ENCODE data around the gene LOXL3.

The LOXL3 gene

DNA sequence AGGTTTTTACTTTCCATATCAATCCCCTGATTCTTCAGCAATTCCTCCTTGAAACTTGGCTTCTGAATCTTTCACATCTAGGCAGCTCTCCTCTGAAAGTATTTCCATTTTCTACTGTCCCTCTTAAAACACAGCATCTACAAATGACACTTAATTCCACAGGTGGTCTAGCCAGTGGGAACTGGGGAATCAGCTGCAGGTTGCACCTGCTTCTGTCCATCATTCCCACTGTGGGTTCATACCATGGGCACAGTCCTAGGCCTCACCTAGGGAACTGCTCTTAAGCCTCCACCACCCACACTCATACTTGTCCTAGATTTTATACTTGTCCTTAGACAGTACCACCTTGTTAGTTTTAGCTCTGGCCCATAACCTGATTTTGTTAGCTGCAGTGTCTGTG, 2.2 kb downstream of the LOXL3 start:
- DNase-seq = no peak

DNA sequence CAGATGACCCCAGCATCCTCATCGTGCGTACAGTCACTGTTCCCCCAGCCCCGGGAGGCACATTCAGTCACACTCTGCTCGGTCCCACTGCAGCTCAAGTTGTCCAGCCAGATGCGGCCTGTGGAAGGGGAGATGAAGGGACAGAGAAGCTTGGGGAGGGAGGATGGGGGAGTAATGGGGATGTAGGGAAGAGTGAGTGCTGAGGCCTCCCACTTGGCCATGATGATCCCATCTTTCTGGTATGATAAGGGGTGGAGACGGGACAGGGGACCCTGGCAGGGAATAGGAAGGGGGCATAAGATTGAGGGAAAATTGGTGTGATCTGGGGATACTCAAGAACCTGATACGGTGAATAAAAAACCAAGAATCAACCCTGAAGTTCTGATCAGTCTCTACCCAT, 3.5 kb downstream of the LOXL3 start:
- no peak for DNase-seq

DNA sequence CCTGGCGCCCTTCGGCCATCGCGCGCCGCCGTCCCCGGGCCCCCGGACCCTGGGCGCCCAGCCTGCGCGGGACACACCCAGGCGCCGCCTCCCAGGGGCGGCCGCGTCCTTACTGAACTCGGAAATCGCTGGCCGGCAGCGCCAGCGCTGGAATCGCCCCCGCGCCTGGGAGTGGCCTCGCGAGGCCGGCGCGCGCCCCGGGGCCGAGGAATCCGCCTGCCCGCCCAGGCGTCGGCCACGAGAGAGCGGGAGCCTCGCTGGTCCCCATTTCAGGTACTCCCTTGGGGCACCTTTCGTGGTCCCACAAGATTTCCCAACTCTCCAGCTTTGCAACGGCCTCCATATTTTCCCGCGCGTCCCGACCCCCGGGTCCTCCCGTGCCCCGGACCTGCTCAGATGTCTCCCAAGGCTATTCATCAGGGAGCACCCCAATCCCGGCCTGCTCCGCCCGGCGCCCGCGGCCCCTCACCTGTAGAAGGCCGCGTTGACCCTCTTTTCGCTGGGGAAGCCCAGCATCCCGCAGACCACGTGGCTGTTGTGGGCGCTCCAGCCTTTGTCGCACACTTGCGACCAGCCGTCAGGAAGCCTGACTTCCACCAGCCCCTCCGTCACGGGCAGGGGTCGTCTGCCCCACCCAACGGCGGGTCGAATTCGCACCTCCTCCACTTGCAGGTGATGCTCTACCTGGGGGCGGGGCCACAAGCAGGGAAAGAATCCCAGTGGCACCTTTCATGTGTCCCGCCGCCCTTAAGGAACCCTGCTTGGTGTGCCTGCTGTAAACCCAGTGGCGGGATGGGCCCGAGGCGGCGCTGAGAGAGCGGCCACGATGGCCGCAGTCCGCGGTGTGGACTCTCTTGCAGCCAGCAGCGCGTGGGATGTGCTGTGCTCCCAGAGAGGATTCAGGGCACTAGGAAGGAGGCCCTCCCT, 4.6 kb downstream of the LOXL3 start:
- DNase-seq = peak; percentile 82

GRCh38 chr2:74548285-74548899, 5.3 kb downstream of the LOXL3 start:
- DNase-seq = peak; percentile 82

- DNase-seq = no peak
Observed at GRCh38 chr2:74546004-74546403, 7.7 kb downstream of the LOXL3 start.

DNA sequence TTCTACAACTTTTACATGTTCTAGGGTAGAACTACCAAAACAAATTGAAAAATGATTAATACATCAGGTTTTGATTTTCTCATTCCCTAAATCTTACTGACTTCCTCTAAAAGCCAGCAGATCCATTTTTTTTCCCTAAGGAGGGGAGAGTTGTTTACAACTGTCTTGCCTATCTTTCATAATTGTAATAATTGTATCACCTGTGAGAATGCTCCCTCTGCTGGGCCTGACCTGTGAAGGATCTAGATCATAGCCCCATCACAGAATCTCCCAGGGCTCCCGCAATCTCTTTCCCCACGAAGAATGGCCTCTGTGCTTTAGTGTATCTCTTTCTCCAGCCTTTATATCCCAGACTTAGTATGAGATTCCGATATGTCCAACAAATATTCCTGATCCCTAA, 9.1 kb downstream of the LOXL3 start:
- peak; percentile 23 for DNase-seq

- DNase-seq = no peak
Observed at GRCh38 chr2:74542978-74543377, 10.8 kb downstream of the LOXL3 start.

DNA sequence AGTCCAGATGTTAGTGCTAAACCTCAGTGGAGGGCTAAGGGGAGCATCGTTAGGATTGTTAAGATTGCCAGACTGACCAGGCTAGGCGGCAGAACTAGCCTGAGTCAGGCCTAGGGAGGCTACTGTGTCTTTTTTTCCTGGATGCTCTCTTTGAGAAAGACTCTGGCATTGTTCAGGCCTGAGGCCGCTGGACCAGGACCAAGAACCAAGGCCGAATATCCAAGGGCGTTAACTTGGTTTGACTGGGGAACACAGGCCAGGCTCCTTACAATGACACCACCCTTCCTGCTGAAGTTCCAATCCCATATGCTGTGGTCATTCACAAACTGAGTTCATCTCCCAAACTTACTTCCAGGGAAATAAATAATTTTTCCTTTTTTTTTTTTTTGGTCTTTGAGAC, 13.5 kb downstream of the LOXL3 start:
- no peak for DNase-seq

DNA sequence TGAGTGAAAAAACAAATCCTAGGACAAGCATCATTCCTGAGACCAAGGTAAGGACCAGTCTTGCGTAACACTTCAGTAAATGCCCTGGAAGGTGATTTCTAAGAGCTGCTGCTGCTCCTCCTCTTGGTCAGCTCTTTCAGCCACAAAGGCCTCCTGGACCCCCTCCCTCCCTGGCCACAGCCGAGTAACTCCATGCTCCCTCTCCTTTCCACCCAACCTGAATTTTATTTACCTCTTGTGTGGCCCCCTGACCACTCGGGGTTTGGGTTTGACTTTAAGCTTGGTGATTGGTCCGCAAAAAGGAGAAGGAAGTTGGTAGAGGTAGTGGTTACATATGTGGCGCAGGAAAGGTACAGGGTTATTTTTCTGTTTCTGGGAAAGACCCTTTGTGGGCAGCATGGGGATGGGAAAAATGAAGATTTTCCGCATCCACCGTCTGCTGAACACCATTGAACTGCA, 14.8 kb downstream of the LOXL3 start:
- DNase-seq = no peak

- no peak for DNase-seq
Observed at GRCh38 chr2:74537140-74537539, 16.6 kb downstream of the LOXL3 start.

DNA sequence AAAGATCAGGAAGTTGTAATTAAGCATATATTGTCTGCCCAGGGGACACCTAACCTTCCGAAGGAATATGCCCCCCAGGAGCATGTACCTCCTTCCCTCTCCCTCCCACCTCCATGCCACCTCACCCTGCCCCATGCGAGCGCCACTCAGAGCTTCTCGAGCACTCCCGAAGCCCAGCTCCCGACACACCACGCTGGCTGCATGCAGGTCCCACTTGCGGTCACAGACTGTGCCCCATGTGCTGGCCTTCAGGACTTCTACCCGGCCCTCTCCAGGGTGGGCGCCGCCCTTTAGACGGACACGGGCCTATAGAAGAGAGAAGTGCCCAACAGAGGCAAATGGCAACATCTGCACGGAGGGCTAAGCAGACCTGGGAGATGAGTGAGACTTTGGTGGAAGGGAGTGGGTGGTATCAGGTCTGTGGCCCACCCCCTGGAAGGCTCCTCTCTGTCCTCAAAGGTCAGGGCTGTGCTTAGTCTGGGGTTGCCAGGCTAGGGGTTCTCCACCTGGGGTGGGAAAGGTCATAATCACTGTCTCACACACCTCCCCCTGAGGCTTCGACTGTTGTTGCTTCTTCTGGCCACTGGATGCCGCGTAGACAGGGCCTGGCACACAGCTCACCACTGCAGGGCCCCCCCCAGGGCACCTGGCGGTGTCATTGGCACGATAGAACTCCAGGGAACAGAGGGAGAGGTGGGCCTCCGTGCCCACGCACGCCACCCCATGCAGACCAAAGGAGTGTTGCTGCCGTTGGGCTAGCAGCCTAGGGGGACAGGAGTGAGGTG, 17.4 kb downstream of the LOXL3 start:
- no peak for DNase-seq

DNA sequence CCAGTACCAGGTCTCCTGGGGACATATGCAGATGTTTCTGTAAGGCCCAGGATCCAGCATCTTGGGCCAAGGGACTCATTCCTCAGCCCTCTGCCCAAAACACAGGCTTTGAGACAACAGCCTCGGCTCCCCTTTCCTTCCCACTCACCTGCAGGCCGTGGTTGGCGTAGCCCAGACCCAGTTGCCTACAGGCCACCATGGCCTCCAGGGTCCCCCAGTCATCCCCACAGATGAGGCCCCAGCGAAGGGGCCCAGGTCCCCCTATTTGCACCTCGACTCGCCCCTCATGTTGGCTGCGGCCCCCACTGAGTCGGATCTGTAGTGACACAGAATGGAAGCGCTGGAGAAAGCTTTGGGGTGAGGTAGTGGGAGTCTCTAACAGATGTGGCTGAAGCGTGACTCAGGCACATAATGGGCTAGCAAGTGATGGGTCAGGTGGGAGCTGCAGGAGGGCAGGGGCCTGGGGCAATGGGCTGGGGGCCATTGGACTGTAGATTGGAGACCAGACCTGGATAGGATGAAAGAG, 18.2 kb downstream of the LOXL3 start:
- DNase-seq = no peak

- no peak for DNase-seq
Observed at GRCh38 chr2:74534411-74534810, 19.3 kb downstream of the LOXL3 start.

DNA sequence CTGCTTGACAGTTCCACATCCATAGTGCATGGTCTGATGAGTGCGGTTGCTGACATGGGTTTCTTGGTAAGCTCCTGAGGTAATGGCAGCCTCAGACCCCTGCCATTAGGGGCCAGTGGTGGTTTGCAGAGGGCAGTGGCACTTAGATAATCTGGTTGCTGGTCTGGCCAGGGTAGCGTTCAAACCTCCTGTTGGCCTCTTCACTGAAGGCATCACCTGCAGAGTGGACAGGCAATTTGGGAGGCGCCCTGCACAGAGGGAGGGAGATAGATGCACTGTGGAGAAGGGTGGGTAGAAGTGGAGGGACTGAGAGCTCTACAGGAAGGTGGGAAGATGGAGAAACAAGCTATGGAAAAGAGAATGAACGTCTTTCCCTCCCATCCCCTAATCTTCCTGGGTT, 20.3 kb downstream of the LOXL3 start:
- no peak for DNase-seq

- DNase-seq = peak; percentile 15
Observed at GRCh38 chr2:74532222-74532621, 21.5 kb downstream of the LOXL3 start.

DNA sequence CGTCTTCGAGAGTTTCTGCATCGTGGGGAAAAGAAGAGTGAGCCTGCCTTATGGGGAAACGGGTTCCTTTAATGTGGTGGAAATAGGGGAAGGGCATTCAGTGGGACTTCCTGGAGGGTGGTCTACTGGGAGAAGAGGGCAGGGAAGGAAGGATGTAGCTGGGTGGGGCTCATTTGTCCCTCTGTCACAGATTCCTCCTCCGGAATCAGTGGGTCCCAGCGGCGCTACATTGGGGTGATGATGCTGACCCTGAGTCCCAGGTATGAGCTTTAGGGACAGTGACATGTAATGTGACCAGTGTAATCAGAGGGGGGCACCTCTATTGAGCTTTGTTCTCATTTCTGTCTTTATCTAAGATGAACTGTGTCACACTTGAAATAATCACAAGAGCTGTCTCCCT, 22.1 kb downstream of the LOXL3 start:
- DNase-seq = no peak

DNA sequence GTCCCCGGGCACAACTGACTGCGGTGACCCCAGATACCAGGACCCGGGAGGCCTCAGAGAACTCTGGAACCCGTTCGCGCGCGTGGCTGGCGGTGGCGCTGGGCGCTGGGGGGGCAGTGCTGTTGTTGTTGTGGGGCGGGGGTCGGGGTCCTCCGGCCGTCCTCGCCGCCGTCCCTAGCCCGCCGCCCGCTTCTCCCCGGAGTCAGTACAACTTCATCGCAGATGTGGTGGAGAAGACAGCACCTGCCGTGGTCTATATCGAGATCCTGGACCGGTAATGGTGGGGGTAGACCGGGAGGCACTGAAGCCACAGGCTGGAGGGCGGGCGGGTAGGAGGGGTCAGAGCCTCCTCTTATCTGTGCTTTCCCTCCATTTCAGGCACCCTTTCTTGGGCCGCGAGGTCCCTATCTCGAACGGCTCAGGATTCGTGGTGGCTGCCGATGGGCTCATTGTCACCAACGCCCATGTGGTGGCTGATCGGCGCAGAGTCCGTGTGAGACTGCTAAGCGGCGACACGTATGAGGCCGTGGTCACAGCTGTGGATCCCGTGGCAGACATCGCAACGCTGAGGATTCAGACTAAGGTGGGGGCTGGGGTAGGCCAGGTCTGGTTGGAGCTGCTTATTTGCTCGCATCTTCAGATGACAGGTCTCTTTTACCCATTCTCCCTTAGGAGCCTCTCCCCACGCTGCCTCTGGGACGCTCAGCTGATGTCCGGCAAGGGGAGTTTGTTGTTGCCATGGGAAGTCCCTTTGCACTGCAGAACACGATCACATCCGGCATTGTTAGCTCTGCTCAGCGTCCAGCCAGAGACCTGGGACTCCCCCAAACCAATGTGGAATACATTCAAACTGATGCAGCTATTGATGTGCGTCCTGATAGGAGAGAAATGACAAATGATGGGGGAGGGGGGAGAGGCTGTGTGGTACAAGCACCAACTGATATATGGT, 23.2 kb downstream of the LOXL3 start:
- peak; percentile 40 for DNase-seq

DNA sequence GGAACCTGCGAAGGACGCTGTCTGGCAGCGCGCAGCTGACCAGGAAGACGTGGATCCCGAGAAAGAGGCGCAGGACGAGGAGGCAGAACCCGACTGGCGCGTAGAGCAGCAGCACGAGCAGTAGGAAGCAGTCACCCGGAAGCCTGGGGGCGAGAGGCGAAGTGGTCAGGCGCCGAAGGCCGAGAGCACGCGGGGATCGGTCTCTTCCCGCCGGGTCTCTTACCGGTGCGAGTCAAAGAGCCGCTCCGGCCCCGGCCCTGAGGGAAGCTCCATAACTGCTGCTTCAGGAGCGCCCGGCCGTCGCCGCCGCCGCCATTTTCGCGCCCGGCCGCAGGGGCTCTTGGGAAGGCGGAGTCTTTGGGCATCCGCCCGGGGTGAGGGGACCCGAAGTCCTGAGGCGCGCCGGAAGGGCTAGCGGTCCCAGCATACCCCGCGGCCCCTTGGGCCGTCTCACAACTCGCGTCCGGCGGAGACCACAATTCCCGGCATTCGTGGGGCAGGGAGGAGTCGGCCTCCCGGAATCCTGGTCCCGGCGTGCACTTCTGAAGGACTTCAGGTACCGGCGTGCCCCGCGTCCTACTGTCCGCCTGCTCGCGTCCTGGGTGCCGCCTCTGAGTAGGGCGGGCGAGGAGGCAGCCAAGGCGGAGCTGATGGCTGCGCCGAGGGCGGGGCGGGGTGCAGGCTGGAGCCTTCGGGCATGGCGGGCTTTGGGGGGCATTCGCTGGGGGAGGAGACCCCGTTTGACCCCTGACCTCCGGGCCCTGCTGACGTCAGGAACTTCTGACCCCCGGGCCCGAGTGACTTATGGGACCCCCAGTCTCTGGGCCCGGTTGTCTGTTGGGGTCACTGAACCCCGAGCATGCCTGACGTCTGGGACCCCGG, 24.1 kb downstream of the LOXL3 start, which contains the start of the genes AUP1 and HTRA2:
Gene AUP1, minus strand, starts transcription at position 350 of the 882 bp plus-strand sequence. Its CDS starts 77 bp downstream, at position 273.
Gene HTRA2, plus strand, starts transcription at position 577 of the 882 bp plus-strand sequence. Its CDS starts 74 bp downstream, at position 651.
- DNase-seq = peak; percentile 96

DNA sequence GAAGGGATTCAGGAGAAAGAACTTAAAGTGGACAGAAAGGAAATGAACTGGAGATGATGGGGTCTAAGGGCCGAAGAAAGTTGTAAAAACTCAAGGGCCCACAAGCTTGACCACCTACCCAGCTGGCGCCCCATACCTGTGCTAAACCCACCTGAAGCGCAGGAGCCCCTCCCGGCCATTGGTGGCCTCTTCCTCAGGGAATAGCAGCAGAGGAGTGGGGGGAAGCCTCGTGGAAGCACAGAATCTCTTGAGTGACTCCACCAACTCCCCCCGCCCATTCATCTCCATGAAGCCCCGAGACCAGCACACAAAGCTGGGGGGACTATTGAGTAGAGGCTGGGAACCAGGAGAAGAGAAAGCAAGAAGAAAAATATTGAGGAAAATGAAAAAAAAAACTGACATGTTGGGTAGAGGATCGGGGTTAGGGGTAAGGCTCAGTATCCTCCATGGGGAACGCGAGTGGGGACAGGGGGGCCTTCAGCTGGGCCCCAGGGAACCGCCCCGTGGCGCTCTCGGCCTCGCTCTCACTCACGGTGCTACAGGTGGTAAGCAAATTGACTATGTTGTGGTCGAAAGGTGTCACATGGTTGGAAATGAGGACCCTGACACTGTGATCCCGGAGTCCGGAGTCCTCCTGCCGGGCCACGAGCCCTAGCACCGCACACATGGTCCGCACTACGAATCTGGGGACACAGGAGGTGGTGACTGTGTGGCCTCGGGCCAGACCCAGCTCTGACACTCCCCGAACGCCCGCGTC, 25.0 kb downstream of the LOXL3 start:
- no peak for DNase-seq

DNA sequence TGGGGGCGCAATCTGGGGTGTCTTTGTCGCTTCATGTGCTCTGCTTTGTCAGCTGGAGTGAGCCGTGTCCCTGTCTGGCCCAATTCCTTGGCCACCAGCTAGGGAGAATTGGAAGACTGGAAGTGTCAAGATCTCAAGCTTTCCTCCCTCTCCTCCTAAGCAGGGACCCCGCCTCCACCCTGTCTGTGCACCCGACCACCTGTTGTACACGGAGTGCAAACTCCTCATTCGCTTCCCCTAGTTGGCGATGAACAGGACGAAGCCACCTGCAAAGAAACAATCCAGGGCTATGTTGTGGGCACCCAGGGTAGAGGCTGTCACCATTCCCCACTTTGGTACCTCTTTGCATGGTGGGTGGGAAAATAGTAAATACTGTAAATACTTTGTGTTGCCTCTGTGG, 26.0 kb downstream of the LOXL3 start:
- no peak for DNase-seq

Measured in NCI-H510A treated with DMSO at 0.1 percent for 48 hours (cell line).